SK-N-SH (cell line): Measurements from ENCODE around the gene CCDC18.

Source experiments
- EP300 ChIP-seq, 2 experiments: IDR thresholded peaks; 2 replicates each; pipeline versions ENCODE4 v1.4.0 to v1.6.1; 2012; ENCODE audit warnings: borderline replicate concordance in 1 of 2, low read depth in 1 of 2, low read length in 1 of 2
- FOSL2 ChIP-seq: IDR thresholded peaks from 2 replicates; pipeline ENCODE4 v1.4.0; 2012; ENCODE audit warnings: low read depth, mild to moderate bottlenecking, moderate library complexity, borderline replicate concordance
- MXI1 ChIP-seq: IDR thresholded peaks from 2 replicates; pipeline ENCODE4 v1.6.1; 2012; ENCODE audit warnings: mild to moderate bottlenecking, low read depth, low read length, improper control_type of control experiment
- RAD21 ChIP-seq: IDR thresholded peaks from 2 replicates; pipeline ENCODE4 v1.6.1; 2012; ENCODE audit warnings: mild to moderate bottlenecking, low read length
- REST ChIP-seq: IDR thresholded peaks from 2 replicates; pipeline ENCODE4 v1.6.1; 2012; ENCODE audit warnings: mild to moderate bottlenecking, low read depth, low read length, moderate library complexity
- SIN3A ChIP-seq: IDR thresholded peaks from 2 replicates; pipeline ENCODE4 v1.6.1; 2012; ENCODE audit warnings: low read depth, mild to moderate bottlenecking, low read length, moderate library complexity, borderline replicate concordance
- TCF12 ChIP-seq: IDR thresholded peaks from 2 replicates; pipeline ENCODE4 v1.4.0; 2012
- TF ChIP-seq, protein P1 (sequence below): fragments of 200-600 bp; sonication (generic); IDR thresholded peaks from 2 replicates; pipeline ENCODE4 v1.6.1; 2017; ENCODE audit warnings: antibody characterized with exemption, mild to moderate bottlenecking, moderate library complexity
- TF ChIP-seq, protein P2 (sequence below): IDR thresholded peaks from 2 replicates; pipeline ENCODE4 v1.4.0; 2012; ENCODE audit warnings: low read depth, borderline replicate concordance

DNA sequence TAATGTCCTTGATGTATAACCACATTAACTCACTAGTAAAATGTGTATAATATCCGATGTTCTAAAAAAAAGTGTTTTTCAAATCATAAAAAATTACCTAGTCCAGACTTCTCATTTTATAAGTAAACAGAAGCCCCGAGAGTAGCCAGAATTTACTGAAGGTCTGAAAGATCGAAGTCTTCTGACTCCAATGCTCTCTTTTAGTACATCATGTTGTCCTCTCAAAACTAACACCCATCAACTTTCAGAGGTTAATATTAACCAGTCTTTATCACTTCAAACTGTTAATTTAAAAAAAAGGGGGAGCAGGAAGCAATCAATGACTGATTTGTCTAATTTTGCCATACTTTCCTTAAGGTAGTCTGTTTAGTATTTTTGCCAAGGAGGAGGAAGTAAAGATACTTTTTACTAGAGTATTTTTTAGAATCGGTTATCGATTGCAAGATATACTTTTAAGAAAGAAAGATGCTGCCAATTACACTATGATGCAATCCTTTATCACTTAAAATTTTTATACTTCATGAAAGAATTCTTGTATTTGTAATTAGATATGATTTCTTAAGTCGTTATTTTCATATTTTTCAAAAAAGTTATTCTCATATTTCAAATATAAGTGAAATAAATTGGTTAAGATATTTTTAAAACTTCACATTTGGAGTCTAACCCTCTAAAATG lies 25.5 kb downstream of the CCDC18 start:
- TF ChIP-seq MXI1 = no peak
- TF ChIP-seq SIN3A = no peak
- no peak for TF ChIP-seq RAD21
- TF ChIP-seq REST = no peak
- TF ChIP-seq, protein P1, sequence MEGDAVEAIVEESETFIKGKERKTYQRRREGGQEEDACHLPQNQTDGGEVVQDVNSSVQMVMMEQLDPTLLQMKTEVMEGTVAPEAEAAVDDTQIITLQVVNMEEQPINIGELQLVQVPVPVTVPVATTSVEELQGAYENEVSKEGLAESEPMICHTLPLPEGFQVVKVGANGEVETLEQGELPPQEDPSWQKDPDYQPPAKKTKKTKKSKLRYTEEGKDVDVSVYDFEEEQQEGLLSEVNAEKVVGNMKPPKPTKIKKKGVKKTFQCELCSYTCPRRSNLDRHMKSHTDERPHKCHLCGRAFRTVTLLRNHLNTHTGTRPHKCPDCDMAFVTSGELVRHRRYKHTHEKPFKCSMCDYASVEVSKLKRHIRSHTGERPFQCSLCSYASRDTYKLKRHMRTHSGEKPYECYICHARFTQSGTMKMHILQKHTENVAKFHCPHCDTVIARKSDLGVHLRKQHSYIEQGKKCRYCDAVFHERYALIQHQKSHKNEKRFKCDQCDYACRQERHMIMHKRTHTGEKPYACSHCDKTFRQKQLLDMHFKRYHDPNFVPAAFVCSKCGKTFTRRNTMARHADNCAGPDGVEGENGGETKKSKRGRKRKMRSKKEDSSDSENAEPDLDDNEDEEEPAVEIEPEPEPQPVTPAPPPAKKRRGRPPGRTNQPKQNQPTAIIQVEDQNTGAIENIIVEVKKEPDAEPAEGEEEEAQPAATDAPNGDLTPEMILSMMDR = no peak
- TF ChIP-seq, protein P2, sequence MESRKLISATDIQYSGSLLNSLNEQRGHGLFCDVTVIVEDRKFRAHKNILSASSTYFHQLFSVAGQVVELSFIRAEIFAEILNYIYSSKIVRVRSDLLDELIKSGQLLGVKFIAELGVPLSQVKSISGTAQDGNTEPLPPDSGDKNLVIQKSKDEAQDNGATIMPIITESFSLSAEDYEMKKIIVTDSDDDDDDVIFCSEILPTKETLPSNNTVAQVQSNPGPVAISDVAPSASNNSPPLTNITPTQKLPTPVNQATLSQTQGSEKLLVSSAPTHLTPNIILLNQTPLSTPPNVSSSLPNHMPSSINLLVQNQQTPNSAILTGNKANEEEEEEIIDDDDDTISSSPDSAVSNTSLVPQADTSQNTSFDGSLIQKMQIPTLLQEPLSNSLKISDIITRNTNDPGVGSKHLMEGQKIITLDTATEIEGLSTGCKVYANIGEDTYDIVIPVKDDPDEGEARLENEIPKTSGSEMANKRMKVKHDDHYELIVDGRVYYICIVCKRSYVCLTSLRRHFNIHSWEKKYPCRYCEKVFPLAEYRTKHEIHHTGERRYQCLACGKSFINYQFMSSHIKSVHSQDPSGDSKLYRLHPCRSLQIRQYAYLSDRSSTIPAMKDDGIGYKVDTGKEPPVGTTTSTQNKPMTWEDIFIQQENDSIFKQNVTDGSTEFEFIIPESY = no peak
- no peak for TF ChIP-seq TCF12
- no peak for TF ChIP-seq EP300 (IDR thresholded peaks at IDR 0.05; ENCODE audit: borderline replicate concordance in 1 of 2, low read depth in 1 of 2, low read length in 1 of 2)
- no peak for TF ChIP-seq FOSL2
